GM18951 (cell line): ENCODE results near the gene SFI1.
A peak's percentile ranks its signal among the peaks of the same experiment; 100 is the strongest.
"Not testable (repeated sequence)": the region's sequence is repeated elsewhere in the genome, so short reads cannot be mapped to it uniquely, and the experiment has no call there.

ENCODE experiments used
- POLR2A ChIP-seq: IDR thresholded peaks from 4 replicates; pipeline ENCODE4 v1.6.1; 2011; ENCODE audit warnings: mild to moderate bottlenecking; ENCODE audit not compliant: insufficient read length, insufficient read depth; ENCODE audit errors: extremely low read depth
- in situ Hi-C: fragments of 300-500 bp; cut with MboI; formaldehyde crosslinking; loops from one replicate; pipeline ENCODE4 v1.12.0; 2022; ENCODE audit warnings: low sequenced_read_pairs, mixed read lengths, inconsistent platforms; ENCODE audit not compliant: unreplicated experiment

Gene SFI1

GRCh38 chr22:31486951-31487350, 9.4 kb upstream of the SFI1 start:
- no peak for TF ChIP-seq POLR2A

DNA sequence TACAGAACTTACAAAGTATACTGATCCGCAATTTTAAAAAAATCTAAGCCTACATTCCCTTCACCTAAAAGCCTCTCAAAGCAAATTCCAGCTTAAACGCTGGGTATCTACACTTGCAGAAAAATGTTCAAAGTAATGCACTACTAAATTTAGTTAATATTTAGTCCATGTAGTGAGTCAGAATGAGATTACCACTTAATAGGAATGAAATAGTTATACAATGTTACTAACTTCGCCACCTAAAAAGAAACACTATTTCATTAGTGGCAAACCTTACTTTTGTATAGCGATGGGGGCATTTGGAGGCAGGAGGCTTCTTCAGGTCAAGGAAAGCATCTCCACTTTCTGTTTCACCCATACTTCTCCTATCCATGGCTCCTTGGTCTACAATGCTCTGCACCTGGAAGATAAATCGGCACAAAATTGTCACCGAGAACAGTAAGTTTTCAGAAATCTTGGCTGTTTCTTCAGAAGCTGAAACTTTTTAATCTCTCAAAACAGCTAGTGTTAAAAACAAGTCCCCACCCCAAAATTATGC, 7.9 kb upstream of the SFI1 start:
- in situ Hi-C loops, result no loop called here
- no peak for TF ChIP-seq POLR2A

More at GRCh38 chr22:31486951-31487350, 9.4 kb upstream of the SFI1 start:
- in situ Hi-C loops, result no loop called here

DNA sequence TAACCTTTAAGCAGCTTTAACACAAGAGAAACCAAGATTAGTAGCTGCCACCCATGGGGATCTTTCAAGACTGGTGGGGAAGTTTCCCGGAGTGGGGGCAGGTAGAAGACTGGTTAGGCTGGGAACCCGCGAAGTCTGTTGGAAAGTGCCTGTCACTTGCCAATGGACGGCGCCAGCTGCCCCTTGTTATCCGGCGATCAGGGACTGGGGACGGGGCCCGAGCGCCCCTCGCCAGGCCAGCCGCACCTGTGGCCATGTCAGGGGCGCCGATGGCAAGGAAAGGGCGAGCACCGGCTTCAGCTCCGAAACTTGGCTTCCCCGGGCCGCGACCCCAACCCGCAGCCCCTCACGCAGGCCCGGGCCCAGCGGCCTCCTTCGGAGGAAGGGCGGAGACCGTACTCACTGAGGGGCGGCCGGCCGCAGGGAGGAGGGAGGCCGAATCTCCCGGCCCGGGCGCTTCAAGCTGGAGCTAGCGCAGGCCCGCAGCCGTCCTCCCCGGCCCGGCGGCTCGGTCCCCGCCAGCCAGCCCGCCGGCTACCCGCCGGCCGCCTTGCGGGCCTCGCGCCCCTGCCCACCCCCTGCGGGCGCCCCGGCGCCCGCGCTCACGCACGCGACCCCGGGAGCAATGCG, 7.2 kb upstream of the SFI1 start:
- TF ChIP-seq POLR2A, result no peak
- in situ Hi-C loops, result no loop called here

- in situ Hi-C loops, result no loop called here
- TF ChIP-seq POLR2A, result peak; percentile 74
Observed at GRCh38 chr22:31489632-31490495, 6.5 kb upstream of the SFI1 start, which contains the start of gene EIF4ENIF1. Gene EIF4ENIF1, minus strand, starts transcription at chr22:31489842. Its CDS starts 1,124 bp downstream, at chr22:31488718.

GRCh38 chr22:31490496-31490925, 5.8 kb upstream of the SFI1 start:
- TF ChIP-seq POLR2A, result peak; percentile 72
- in situ Hi-C loops, result no loop called here

DNA sequence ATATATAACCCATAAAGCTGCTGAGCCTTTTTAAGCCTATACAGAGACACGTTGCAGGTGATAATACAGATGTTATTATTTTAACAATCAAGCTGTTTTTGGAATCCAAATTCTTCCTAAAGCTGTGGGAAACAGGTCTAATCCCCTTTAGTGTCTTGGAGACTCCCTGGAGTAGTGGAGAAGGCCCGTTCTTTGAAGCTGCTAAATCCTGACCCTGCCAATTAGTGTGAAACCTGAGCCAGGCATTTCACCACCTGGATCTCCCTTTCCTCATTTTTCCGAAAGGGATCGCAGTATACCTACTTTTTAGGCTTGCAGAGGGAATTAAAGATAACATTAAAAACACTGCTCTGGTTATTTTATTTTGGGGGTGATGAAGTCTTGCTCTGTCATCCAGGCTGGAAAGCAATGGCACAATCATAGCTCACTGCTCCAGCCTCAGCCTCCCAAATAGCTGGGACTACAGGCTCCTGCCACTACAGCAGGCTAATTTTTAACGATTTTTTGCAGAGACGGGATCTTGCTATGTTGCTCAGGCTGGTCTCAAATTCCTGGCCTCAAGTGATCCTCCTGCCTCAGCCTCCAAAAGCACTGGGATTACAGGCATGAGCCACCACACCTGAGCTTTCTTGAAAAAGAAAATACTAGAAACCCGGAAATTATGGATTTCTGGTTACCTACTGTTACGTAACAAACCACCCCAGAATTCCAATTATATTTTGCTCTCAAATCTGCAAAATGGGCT, 4.9 kb upstream of the SFI1 start:
- in situ Hi-C loops, result no loop called here
- TF ChIP-seq POLR2A, result no peak

DNA sequence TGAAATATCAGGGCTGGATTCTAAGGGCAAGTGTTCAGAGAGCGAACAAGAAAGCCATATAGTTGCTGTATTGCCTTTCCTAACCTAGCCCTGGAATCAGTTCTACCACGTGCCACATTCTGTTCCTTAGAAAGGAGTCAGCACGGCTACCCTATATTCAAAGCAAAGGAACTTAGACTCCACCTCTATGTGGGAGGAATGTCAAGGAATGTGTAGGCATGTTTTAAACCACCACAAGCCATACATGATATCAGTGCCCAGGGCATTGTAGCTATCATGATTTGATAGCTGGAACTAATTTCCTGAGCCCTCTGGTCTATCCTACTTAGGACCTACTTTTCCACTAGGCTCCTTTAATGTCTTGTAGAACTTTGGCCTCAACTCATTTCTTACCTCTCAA, 4.2 kb upstream of the SFI1 start:
- no peak for TF ChIP-seq POLR2A
- in situ Hi-C loops, result no loop called here

GRCh38 chr22:31493355-31493754, 3.0 kb upstream of the SFI1 start:
- in situ Hi-C loops, result not testable (repeated sequence)

DNA sequence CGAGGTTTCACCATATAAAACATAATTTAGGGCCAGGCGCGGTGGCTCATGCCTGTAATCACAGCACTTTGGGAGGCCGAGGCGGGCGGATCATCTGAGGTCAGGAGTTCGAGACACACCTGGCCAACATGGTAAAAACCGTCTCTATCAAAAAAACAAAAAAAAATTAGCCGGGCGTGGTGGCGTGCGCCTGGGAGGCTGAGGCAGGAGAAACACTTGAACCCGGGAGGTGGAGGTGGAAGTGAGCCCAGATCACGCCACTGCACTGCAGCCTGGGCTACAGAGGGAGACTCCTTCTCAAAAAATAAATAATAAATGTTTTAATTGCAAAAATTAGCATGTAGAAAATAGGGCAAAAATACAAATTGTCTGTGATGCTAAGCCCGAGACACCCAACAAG, 993 bp upstream of the SFI1 start:
- in situ Hi-C loops, result no loop called here
- no peak for TF ChIP-seq POLR2A

DNA sequence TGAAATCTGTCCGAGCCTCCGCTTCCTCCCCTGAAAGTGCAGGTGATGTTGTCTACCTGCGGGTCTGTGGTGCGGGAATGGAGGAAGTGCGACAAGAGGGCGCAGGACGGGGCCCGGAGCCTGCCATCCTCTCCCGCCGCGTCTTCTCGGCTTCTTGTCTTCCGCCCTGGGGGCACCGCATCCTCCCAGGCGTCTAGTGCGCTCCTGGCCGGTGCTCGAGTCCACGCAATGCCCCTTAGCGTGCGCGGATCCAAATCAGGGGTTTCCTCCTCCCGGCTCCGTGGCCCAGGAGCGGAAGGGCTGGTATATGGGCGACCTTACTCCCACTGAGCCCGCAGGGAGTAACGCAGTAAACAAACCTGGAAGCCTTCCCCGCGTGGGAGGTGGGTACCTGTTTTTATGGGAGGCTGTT, 405 bp downstream of the SFI1 start:
- no peak for TF ChIP-seq POLR2A
- in situ Hi-C loops, result no loop called here

DNA sequence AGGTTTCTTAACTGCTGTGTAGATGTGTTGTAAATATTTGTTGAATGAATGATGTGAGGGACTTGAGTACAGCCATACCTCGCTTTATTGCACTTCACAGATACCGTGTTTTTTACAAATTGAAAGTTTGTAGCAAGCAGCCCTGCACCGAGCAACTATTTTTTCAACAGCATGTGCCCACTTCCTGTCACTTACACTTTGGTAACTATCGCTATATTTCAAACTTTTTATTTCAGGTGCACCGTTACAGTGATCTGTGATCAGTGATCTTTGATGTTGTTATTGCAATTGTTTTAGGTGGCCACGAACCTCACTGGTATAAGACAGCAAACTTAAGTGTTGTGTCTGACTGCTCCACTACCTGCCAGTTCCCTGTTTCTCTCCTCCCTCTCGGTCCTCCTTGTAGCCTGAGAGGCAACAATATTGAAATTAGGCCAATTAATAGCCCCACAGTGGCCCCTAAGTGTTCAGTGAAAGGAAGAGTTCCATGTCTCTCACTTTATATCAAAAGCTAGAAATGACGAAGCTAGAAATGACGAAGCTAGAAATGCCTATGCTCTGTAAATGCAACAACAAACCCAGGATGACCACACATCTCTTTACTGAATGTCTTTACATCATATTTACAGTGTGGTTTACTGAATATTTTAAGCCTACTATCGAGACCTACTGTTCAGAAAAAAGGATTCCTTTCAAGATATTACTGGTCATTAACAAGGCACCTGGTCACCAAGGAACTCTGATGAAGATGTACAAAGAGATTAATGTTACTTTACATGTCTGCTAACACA, 1.0 kb downstream of the SFI1 start:
- in situ Hi-C loops, result no loop called here
- TF ChIP-seq POLR2A, result no peak

GRCh38 chr22:31501738-31502137, 5.4 kb downstream of the SFI1 start:
- in situ Hi-C loops, result no loop called here
- no peak for TF ChIP-seq POLR2A
